Superior temporal gyrus (tissue), 1 donor: Measurements from ENCODE around the gene DUSP8.
"Not testable (repeated sequence)": the region's sequence is repeated elsewhere in the genome, so short reads cannot be mapped to it uniquely, and the experiment has no call there.

ENCODE experiments used
- DNase-seq: peaks from one replicate; pipeline ENCODE4 v3.0.0-alpha.2; 2016; ENCODE audit errors: extremely low spot score

Gene DUSP8

DNA sequence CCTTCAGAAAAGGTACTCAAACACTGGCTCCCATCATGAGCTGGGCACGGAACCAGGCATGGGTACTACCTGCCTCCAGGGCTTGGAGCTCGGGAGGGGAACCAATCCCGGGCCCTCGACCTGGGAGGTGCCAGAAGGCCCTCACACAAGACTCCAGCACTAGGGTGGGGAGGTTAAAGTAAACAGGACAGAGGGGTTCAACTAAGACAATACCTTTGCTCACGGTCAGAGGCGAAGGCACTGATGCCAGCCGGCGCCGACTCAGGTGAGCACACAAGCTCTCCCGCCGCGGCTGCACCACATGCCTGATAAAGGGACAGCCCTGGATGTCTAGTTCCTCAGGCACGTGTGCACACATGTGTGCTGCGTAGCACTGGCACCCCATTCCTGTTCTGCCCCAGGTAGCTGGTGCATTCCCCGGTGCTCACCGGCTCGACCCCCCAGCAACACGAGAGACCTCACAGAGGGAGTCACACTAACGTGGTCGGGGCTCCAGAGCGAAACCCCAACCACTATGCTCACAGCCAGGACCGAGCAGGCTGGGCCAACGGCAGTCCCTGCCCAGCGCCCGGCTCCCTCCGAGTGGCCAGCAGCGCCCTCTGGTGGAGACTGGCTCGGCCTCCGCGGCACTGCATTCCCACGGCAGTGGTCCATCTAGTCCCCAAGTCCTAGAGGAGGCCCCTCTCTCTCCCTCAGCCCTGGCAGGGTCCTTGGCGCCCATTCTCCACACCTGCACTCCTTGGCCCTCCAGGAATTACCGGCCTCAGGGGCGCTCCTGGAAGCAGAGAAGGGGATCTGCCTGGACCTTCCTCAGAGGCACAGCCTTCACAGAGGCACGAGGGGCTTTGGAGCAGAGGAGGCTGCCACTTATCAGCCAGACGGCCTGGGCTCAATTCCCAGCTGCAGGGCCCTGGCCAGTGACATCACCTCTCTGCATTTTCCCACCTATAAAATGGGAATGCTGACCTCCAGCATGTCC is 56.7 kb downstream of the DUSP8 start:
- peak; percentile 88 for DNase-seq

DNA sequence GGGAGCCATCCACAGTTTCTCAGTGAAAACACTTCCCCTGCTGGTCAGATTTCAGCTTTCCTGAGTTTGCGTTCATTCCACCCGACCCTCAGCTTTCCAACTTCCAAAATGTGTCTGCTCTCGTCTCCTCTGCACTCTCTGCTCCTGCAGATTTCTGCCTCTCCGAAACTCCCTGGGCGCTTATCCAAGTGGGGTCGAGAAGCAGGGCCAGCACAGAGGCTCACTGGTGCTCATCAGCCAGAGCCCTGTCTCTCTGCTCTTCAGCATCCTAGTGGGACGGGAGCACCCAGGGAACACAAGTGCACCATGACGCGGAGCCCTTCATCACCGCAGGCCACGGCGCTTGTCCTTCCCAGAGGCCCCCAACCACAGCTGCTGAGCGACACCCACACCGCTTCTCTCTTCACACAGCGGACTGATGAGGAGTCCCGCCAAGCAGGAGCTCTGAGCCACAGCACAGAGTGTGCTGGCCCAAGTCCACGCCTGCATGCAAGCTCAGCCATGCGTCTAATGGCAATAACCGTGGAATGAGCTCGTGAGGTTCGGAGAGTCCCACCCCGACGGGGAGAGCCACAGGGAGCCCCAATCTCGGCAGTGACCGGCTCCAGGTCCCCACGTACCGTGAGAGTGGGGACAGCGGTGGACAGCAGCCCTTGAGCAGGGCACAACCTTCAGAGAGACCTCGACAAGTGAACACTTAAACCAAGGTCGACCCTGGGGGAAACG is 57.6 kb downstream of the DUSP8 start:
- DNase-seq = no peak

DNA sequence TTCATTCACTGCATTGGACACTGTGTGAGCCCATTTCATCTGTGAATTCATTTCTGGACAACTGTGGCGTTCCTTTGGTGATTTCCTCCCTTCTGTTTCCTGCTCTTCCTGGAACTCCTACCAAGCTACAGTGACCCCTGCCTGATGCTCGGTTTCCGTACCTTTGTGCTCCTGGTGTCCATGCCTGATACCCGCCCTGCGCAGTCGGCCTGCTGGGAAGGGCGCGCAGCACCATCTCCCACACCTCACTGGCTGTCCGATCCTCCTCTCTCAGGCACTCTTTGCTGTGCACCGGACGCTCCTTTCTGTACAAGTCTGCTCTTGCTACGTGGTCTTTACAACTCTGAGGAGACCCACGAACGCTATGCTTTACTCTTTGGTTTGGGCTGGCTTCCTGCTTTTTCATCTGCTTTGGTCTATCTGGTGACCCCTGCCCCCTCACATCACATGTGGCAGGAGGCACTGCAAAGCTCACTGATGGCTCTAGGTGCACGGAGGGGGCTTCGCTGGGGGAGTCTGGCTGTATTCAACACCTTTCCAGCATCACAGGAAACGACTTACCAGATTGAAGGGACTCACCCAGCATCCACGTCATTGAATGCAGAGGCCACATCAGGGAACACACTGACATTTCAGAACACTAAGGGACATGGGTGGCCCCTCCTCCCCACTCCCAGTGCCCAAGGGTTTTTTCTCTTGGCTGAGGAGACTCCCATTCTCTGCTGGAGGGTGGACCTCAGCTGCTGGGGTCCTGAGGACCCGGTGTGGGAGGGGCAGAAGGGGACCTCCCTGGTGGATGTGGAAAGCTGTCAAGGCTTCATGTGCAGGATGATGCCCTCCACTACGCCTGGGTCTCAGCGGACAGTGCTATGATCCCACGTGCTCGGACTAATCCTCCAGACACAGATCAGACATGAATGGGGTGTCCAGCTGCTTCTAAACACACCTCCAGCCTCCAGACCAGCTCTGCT is 58.5 kb downstream of the DUSP8 start:
- DNase-seq = no peak

DNA sequence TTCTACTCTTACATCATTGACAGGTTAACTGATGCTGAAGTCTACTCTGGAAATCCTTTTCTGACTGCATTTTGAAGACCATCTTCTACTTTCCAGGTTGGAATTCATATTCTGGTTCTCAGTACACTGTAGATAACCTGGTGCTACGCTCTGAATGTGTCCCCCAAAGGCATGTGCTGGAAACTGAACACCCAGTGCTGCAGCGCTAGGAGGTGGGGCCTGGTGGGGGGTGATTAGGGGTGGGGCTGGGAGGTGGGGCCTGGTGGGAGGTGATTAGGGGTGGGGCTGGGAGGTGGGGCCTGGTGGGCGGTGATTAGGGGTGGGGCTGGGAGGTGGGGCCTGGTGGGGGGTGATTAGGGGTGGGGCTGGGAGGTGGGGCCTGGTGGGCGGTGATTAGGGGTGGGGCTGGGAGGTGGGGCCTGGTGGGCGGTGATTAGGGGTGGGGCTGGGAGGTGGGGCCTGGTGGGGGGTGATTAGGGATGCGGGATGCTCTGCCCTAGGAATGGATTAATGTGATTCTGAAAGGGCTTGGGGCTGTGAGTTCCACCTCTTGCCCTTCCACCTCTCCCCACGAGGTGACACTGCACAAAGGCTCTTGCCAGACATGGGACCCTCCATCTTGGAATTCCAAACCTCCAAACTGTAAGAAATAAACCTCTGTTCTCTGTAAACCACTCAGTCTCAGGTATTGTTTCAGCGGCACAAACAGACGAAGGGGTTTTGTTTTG is 59.4 kb downstream of the DUSP8 start:
- DNase-seq = not testable (repeated sequence)

DNA sequence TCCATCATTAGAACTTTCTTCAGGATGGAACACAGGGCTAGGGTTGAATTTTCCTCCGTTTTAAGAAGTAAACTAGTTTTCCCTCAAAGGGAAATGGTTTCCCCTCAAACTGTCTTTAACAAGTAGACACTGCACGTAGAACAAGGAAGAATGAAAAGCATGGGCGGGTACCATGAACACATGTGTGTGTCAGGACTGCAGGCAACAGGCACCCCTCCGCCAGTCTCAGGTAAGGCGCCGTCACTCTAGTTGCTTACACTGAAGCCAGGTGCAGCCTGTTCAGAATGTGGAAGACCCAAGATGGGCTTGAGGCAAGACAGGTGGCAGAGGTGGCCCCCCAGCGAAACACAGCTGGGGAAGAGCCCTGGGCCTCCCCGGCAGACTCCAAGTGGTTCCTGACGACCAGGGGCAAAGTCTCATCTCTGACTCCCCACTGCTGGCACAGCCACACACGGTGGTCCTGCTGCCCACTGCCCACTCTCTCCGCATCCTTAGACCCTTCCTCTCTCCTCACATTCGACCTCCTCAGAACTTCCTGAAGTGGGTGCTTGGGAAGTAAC is 60.1 kb downstream of the DUSP8 start:
- no peak for DNase-seq

DNA sequence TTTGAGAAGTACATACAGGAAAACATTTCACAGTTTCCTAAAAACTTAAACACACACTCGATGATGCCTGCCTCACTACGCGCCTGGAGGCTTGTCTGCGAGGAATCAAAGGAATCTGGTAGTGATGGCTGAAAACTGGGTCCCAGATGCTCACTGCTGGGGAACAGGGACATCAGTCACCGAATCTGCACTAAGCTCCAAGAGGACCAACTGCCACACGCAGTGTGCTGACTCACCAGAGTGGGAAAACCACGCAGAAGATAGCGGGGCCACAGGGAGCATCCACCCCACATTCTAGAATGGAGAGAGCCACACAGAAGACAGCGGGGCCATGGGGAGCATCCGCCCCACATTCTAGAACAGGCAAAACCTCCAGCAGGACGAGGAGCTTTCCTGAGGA is 61.1 kb downstream of the DUSP8 start:
- no peak for DNase-seq

DNA sequence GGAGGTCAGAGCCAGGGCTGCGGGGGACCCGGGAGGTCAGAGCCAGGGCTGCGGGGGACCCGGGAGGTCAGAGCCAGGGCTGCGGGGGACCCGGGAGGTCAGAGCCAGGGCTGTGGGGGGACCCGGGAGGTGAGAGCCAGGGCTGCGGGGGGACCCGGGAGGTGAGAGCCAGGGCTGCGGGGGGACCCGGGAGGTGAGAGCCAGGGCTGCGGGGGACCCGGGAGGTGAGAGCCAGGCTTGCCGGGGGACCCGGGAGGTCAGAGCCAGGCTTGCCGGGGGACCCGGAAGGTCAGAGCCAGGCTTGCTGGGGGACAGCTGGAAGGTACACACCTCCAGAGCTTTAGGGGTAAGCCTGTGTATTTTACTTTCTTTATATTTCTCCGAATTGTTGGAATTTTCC is 61.7 kb downstream of the DUSP8 start:
- DNase-seq = not testable (repeated sequence)

DNA sequence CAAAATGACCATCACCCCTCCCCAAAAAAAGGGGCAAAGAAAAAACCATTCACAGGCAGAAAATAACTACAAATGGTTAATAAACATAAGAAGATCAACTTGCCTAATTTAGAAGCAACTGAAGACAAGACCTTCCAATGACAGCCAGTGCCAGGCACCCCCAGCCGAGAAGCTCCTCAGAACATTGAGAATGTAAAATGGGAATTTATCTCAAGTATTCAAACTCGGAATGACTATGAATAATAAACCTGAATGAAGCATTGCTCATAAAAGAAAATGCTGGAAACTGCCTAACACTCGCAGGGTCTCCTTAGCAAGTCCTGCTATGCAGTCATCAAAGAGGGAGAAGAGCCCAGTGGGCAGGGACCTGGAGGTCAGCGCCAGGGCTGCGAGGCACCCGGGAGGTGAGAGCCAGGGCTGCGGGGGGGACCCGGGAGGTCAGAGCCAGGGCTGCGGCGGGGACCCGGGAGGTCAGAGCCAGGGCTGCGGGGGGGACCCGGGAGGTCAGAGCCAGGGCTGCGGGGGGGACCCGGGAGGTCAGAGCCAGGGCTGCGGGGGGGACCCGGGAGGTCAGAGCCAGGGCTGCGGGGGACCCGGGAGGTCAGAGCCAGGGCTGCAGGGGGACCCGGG is 62.3 kb downstream of the DUSP8 start:
- DNase-seq = no peak

DNA sequence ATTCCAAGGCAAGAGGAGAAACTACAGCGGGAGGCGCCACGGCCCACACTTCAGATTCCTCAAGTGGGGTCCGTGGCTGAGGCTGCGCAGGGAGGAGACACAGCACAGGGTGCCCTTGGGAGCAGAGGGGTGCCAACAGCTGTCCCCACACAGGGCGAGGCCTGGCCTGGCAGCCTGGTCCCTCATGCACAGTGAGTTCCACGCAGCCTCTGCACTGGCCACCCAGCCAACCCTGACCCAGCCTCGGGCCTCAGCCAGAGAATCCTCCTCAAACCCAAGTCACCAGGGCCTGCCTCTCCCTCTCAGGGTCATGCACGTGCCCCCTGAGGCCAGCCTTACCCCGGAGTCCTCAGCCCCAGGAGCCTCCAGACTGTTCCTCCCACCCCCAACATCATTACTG is 63.1 kb downstream of the DUSP8 start:
- DNase-seq = no peak

DNA sequence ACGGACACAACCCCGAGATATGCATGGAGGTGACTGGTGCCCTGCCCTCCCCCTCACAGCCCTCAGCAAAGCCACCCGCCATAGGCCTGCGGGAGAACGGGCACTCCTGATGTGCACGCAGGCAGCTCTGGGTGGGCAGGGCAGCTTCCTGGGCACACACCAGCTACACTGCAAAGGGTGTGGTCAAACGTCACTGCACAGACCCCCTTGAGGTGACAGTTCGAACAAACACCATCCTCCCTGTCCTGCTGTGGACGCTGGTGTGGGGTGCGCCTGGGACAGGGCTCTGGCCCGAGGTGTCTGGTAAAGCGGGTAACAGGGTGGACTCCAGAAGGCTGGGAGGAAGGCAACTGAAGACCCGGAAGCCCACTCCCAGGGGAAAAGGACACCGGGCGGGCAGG is 63.6 kb downstream of the DUSP8 start:
- no peak for DNase-seq

DNA sequence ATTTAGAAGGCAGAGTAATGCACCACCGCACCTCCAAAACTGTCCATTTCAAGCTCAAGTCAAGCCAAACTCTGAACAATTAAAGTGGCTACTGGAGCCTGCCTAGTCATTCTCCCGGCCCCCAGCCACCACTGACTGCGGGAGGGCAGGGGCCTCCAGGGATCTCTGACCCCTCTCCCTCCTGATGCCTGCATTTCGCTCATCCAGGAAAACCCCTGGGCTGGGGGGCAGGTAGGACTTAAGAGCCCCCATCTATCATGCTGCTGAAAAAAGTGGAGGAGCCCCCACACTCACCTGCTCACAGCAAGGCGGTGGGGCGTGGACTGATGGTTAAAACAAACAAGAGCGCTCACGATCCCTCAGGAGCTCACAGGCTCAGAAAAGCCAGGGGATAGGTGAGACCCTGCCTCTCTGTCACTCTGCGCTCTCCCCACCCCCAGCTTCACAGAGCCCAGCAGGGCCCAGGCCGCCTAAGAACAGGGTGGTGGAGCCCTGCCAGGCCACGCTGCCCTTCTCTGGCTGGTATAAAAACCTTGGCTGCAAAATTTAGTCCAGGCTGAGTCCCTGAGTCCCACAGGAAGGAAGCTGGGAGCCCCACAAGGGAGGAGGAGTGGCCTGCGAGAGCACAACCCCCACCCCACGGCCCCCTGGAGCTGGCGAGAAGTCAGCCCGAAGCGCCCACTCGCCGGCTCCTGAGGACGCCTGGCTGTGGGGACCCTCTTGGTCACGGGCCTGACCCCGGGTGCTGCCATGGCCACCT is 64.5 kb downstream of the DUSP8 start:
- DNase-seq = no peak

DNA sequence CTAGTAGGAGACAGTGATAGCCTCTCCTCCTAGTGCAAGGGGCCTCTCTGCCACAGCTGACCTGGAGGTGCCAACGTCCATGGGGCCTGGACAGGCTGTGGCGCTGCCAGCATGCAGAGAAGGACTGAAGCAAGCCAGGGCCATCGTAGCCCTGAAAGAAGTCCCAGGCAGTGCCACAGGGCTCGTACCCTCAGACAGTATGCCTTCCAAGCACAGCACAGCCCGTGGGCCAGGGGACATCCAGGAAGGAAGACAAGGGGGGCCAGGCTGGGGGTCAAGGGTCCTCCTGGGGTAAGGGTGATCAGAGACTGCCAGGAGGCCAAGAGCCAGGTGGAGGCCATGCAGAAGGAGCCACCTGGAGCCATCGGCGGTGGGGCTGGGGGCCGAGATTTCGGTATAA is 65.1 kb downstream of the DUSP8 start:
- no peak for DNase-seq

DNA sequence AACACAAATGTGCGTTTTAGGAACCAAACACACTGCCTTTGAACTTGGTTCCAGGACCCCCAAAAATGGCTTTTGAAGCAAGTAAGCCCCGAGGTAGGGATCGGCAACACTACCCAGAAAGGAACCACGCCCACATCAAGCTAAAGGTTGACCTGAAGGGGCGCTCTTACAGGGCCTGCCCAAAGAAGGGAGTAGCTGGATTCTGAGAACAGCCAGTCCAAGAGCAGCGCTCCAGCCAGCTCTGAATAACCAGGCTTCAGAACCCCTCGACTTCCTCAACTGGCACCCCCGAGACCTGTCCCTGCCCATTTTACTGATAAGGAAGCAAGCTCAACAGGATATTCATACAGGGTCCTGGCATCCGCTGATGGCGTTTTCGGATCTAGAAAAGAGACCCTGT is 66.6 kb downstream of the DUSP8 start:
- no peak for DNase-seq

DNA sequence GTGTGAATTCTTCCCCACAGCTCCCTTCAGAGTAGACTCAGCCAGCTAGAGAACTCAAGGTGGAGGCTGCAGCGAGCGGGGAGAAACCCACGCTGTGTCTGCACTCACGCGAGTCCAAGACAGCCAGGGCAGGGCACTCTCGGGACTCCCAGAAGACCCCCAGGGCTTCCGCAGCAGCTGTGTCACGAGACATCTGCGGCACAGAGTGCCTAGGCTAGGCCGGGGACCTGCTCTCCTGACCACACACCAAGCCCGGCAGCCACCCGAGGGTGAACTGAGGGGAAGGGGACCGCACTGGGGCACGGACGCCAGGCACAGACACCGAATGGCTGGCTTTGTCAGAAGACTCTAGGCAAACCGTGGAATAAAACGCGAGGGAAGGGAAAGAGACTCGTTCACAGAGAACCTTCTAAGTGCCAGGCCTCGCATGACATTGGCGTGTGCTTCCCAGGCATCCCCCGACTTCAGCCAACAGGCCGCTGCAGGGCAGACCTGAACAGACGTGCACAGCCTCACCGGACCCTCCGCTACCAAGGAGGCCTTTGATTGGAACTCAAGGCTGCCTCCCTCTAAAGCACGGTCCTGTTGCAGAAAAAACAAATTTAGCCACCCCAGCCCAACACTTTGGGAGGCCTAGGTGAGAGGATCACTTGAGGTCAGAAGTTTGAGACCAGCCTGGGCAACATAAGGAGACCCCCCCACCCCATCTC is 67.3 kb downstream of the DUSP8 start:
- no peak for DNase-seq

DNA sequence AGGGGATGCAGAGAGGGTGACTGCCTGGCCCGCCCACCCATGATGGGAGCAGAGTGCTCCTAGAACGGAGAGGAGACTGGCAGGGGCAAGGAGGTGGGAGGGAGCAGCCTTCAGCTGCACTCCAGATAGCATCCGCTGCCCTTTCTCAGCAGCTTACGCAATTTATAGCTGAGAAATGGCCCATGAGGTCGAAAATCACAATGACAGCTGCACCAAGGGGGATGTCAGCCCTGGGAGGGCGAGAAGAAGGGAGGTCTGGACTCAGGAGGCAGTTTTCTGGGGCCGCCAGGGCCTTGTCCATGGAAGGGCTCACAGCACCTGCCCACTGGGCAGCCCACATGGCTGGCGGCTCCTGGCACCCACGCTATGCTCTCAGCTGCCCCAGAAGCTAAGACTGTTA is 67.9 kb downstream of the DUSP8 start:
- DNase-seq = no peak
